GM23248 (cell line): ENCODE measurements around the gene SKI.

Source experiments
- EZH2 ChIP-seq: fragments of 200-600 bp; sonication (generic); IDR thresholded peaks from 2 replicates; pipeline ENCODE4 v1.6.1; 2018; ENCODE audit warnings: antibody characterized with exemption, mild to moderate bottlenecking; ENCODE audit not compliant: insufficient read depth, poor library complexity, severe bottlenecking
- EZH2phosphoT487 ChIP-seq: fragments of 200-600 bp; sonication (generic); IDR thresholded peaks from 2 replicates; pipeline ENCODE4 v1.6.1; 2018; ENCODE audit warnings: antibody characterized with exemption, moderate library complexity, mild to moderate bottlenecking, low read depth; ENCODE audit not compliant: insufficient read depth

GRCh38 chr1:2307972-2308371 lies 79.9 kb downstream of the SKI start:
- TF ChIP-seq EZH2: no peak
- no peak for TF ChIP-seq EZH2phosphoT487
